K562 (cell line): ENCODE data around the gene GALNT9.

ENCODE experiments used
- EZH2 ChIP-seq: IDR thresholded peaks from 2 replicates; pipeline ENCODE4 v1.6.1; 2012; ENCODE audit warnings: low read depth, mild to moderate bottlenecking, inconsistent platforms, low read length, borderline replicate concordance
- NCOA6 ChIP-seq: fragments of 450-650 bp; IDR thresholded peaks from 2 replicates; pipeline ENCODE4 v1.6.1; 2017; ENCODE audit warnings: mild to moderate bottlenecking
- POLR2A ChIP-seq: fragments of 450-650 bp; conservative IDR thresholded peaks from 2 replicates; pipeline ENCODE4 v1.6.1; 2016
- SRSF1 ChIP-seq: fragments of 200-400 bp; formaldehyde crosslinking; IDR thresholded peaks from 2 replicates; pipeline ENCODE4 v1.6.1; 2017; ENCODE audit warnings: mild to moderate bottlenecking, low read depth, low read length, moderate library complexity
- TF ChIP-seq, protein P1 (sequence below), 3 experiments: IDR thresholded peaks in 2 of 3; conservative IDR thresholded peaks in 1 of 3; 2 replicates each; pipeline ENCODE4 v1.5.1; 2011 to 2012; ENCODE audit warnings: low read length in 3 of 3, mild to moderate bottlenecking in 3 of 3, control low read depth in 2 of 3, improper control_type of control experiment in 1 of 3, inconsistent platforms in 1 of 3, low read depth in 1 of 3, mixed read lengths in 1 of 3, moderate library complexity in 1 of 3; ENCODE audit not compliant: insufficient read depth in 2 of 3
- TF ChIP-seq, protein P2 (sequence below): sonication (generic); formaldehyde crosslinking; IDR thresholded peaks from 2 replicates; pipeline ENCODE4 v1.5.0; 2020; ENCODE audit warnings: missing genetic modification reagents

DNA sequence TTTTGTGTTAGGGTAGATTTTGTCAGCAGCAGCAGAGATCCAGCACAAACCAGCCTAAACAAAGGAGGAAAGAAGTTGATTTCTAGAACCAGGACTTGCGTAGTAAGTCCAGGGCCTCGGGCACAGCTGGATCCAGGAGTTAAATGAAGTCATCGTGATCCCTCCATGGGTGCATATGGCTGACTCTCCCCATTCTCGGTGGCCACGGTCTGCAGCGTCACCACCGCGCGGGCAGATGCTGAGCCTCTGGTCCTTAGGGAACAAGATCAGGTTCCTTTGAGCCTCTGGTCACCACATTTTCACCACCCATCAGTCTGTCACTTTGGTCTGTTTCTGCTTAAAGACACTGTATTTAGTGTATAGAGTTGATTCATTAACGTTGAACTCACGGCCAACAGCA is 14.8 kb upstream of the GALNT9 start:
- TF ChIP-seq, protein P1, sequence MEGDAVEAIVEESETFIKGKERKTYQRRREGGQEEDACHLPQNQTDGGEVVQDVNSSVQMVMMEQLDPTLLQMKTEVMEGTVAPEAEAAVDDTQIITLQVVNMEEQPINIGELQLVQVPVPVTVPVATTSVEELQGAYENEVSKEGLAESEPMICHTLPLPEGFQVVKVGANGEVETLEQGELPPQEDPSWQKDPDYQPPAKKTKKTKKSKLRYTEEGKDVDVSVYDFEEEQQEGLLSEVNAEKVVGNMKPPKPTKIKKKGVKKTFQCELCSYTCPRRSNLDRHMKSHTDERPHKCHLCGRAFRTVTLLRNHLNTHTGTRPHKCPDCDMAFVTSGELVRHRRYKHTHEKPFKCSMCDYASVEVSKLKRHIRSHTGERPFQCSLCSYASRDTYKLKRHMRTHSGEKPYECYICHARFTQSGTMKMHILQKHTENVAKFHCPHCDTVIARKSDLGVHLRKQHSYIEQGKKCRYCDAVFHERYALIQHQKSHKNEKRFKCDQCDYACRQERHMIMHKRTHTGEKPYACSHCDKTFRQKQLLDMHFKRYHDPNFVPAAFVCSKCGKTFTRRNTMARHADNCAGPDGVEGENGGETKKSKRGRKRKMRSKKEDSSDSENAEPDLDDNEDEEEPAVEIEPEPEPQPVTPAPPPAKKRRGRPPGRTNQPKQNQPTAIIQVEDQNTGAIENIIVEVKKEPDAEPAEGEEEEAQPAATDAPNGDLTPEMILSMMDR (IDR thresholded peaks at IDR 0.05 in 2 of 3, conservative IDR thresholded peaks at IDR 0.05 in 1 of 3; ENCODE audit: insufficient read depth in 2 of 3, low read depth in 1 of 3, low read length in 3 of 3), result no peak
- TF ChIP-seq EZH2 (no peak), POLR2A (no peak), NCOA6 (no peak), SRSF1 (no peak)
- TF ChIP-seq, protein P2, sequence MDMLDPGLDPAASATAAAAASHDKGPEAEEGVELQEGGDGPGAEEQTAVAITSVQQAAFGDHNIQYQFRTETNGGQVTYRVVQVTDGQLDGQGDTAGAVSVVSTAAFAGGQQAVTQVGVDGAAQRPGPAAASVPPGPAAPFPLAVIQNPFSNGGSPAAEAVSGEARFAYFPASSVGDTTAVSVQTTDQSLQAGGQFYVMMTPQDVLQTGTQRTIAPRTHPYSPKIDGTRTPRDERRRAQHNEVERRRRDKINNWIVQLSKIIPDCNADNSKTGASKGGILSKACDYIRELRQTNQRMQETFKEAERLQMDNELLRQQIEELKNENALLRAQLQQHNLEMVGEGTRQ (CRISPR knock-in tag), result no peak
